ENCODE results near the gene MAPKAP1. TPM values are rescaled to one million over a fixed set of nuclear protein-coding genes. Genes with fewer than 3 reads are reported as not detected.

MAPKAP1 gene
- polyA plus RNA-seq, 1 donor (not counting 4 experiments of a cell fraction or from before 2014, with no cell fraction given): 129 TPM

GRCh38 chr9:125447202-125447802 lies 259.7 kb downstream of the MAPKAP1 start:
- Histone ChIP-seq H4K20me1 (ENCODE audit: control insufficient read depth, extremely low read depth, insufficient read depth, low read length) (peaks cover 3% of the 10 kb centered on the region), H3K27me3 (ENCODE audit: control insufficient read depth, extremely low read depth, insufficient read depth, low read length) (no peaks in the 10 kb centered on the region), H3K27ac (ENCODE audit: control insufficient read depth, insufficient read depth, low read length) (no peak overlapping the region), H2AFZ (ENCODE audit: control insufficient read depth, low read length) (no peak overlapping the region), H3K9me3 (ENCODE audit: control insufficient read depth, low read depth, low read length) (no peaks in the 10 kb centered on the region), H3K9me1 (ENCODE audit: control insufficient read depth, extremely low read depth, insufficient read depth, low read length) (no peaks in the 10 kb centered on the region), H3K9ac (ENCODE audit: control insufficient read depth, extremely low read depth, insufficient read depth, low read length) (no peak overlapping the region), H3K36me3 (ENCODE audit: control insufficient read depth in 2 of 2, extremely low read depth in 1 of 2, insufficient read depth in 2 of 2, low read length in 2 of 2) (peaks cover 4 to 11% of the 10 kb centered on the region in 2 experiments), H3K4me2 (ENCODE audit: control insufficient read depth, extremely low read depth, insufficient read depth, low read depth, low read length) (no peak overlapping the region), H3K4me3 (ENCODE audit: control insufficient read depth in 2 of 3, extremely low read depth in 1 of 3, insufficient read depth in 2 of 3, low read depth in 1 of 3, low read length in 3 of 3) (no peak overlapping the region), H3K79me2 (ENCODE audit: control insufficient read depth, insufficient read depth, low read length) (no peaks in the 10 kb centered on the region), H3K4me1 (ENCODE audit: control insufficient read depth, extremely low read depth, insufficient read depth, low read length) (no peaks in the 10 kb centered on the region)
- FAIRE-seq (no peak), DNase-seq (ENCODE audit: low read depth, low spot score) (no peak)
- no peak for TF ChIP-seq CTCF (optimal IDR thresholded peaks at IDR 0.05 in 1 of 3, IDR thresholded peaks at IDR 0.05 in 1 of 3, conservative IDR thresholded peaks at IDR 0.05 in 1 of 3; ENCODE audit: extremely low read depth in 1 of 3, insufficient read depth in 2 of 3, low read length in 3 of 3)
- dilution Hi-C loops (cut with MboI; ENCODE audit: extremely low pct_ligation_motif_present, low sequenced_read_pairs): no loop called here

- TF ChIP-seq CTCF (optimal IDR thresholded peaks at IDR 0.05 in 1 of 3, IDR thresholded peaks at IDR 0.05 in 1 of 3, conservative IDR thresholded peaks at IDR 0.05 in 1 of 3; ENCODE audit: extremely low read depth in 1 of 3, insufficient read depth in 2 of 3, low read length in 3 of 3) (no peak), EZH2 (IDR thresholded peaks at IDR 0.05; ENCODE audit: low read length) (no peak)
- FAIRE-seq (no peak), DNase-seq (ENCODE audit: low read depth, low spot score) (no peak)
- no peaks in the 10 kb centered on the region for H3K4me1 ChIP-seq (ENCODE audit: control insufficient read depth, extremely low read depth, insufficient read depth, low read length)
- H3K9me3 ChIP-seq (ENCODE audit: control insufficient read depth, low read depth, low read length): no peaks in the 10 kb centered on the region
- no peaks in the 10 kb centered on the region for H3K79me2 ChIP-seq (ENCODE audit: control insufficient read depth, insufficient read depth, low read length)
- peaks cover 3% of the 10 kb centered on the region for H4K20me1 ChIP-seq (ENCODE audit: control insufficient read depth, extremely low read depth, insufficient read depth, low read length)
- H3K9me1 ChIP-seq (ENCODE audit: control insufficient read depth, extremely low read depth, insufficient read depth, low read length): no peaks in the 10 kb centered on the region
- no peak overlapping the region for H2AFZ ChIP-seq (ENCODE audit: control insufficient read depth, low read length)
- no peaks in the 10 kb centered on the region for H3K27me3 ChIP-seq (ENCODE audit: control insufficient read depth, extremely low read depth, insufficient read depth, low read length)
- H3K27ac ChIP-seq (ENCODE audit: control insufficient read depth, insufficient read depth, low read length): no peak overlapping the region
- dilution Hi-C loops (cut with MboI; ENCODE audit: extremely low pct_ligation_motif_present, low sequenced_read_pairs): no loop called here
- no peak overlapping the region for H3K4me3 ChIP-seq (ENCODE audit: control insufficient read depth in 2 of 3, extremely low read depth in 1 of 3, insufficient read depth in 2 of 3, low read depth in 1 of 3, low read length in 3 of 3)
- no peak overlapping the region for H3K4me2 ChIP-seq (ENCODE audit: control insufficient read depth, extremely low read depth, insufficient read depth, low read depth, low read length)
- H3K9ac ChIP-seq (ENCODE audit: control insufficient read depth, extremely low read depth, insufficient read depth, low read length): no peak overlapping the region
- H3K36me3 ChIP-seq (ENCODE audit: control insufficient read depth in 2 of 2, extremely low read depth in 1 of 2, insufficient read depth in 2 of 2, low read length in 2 of 2): peaks cover 4 to 10% of the 10 kb centered on the region in 2 experiments
Measured at GRCh38 chr9:125446561-125447094, 260.4 kb downstream of the MAPKAP1 start.

Measured in keratinocyte (primary cell).